ENCODE data around the gene CDH4.

- TF ChIP-seq CTCF (IDR thresholded peaks at IDR 0.05; ENCODE audit: insufficient read depth, low read depth, low read length) (no peak), EZH2 (IDR thresholded peaks at IDR 0.05; ENCODE audit: insufficient read depth, low read length) (no peak)
Observed at GRCh38 chr20:61292391-61292790, 40.3 kb downstream of the CDH4 start.

All from astrocyte (in vitro differentiated cells and primary cell).